ENCODE measurements around the gene GRK3. TPM values are rescaled to one million over a fixed set of nuclear protein-coding genes. Genes with fewer than 3 reads are reported as not detected.

GRK3 gene
- total RNA-seq, 1 donor from 2014 or later, result 34.3 TPM

GRCh38 chr22:25739659-25740344, 175.3 kb downstream of the GRK3 start:
- Histone ChIP-seq H3K4me1 (no peaks in the 10 kb centered on the region), H3K4me3 (no peak overlapping the region), H3K9me3 (no peaks in the 10 kb centered on the region), H3K27ac (no peak overlapping the region), H3K36me3 (no peaks in the 10 kb centered on the region), H3K27me3 (ENCODE audit: low read depth) (peaks cover 9% of the 10 kb centered on the region)
- no peak for TF ChIP-seq CTCF (IDR thresholded peaks at IDR 0.05)
- DNase-seq (no peak), ATAC-seq (no peak)
- intact Hi-C loops (cut with DNase I), result no loop called here

DNA sequence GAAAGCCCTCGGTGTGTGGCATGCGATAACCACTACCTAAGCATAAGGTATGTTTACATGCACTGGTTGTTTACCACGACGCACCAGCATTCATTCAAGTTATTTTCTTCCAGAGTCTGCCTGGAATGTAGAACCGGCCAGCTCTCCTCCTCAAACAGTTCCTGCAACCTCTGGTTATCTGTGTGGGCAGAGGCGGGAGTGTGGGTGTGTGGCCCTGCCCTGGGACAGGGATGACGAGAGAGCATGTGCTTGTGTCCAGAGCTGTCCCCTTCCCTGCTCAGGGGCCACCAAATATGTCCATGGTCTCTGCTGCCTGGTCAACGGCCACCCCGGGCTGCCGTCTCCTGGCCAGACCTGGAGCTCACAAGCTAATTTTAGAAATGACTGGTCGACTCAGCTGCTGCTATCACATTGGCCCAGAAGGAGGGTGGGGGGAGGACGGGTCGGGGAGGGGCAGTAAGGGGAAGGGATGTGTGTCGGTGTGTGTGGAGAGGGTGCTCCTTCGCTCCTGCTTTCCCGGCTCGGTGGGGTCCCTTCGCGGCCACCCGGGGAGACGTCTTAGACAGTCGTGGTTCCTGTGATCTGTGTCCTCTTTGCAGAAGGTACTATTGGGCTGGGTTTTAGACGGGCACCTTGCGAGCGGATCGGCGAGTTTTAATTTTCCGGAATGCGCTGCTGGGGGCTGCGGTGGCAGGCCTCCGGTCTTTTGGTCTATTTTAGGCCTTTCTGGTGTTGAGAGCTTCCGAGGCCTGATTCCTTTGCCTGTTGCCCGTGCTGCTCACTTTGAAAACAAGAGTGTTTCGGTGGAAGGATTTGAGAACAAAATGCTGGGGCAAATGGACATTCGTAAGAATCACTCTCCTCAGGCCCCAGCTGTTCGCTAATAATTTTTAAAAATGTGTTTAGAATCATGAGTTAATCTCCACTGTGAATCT, 177.5 kb downstream of the GRK3 start, which contains the start of gene MYO18B:
TSS of gene MYO18B (plus strand) at position 497 of the 935 bp plus-strand sequence. CDS start 18,905 bp downstream, outside the sequence.
- no peak for TF ChIP-seq CTCF (IDR thresholded peaks at IDR 0.05)
- H3K27me3 ChIP-seq (ENCODE audit: low read depth), result peaks cover 9% of the 10 kb centered on the region
- DNase-seq (no peak), ATAC-seq (no peak)
- H3K9me3 ChIP-seq, result no peaks in the 10 kb centered on the region
- intact Hi-C loops (cut with DNase I), result no loop called here
- no peaks in the 10 kb centered on the region for H3K36me3 ChIP-seq
- no peak within 1 kb of the TSS for H3K4me3 ChIP-seq
- no peak within 1 kb of the TSS for H3K27ac ChIP-seq
- H3K4me1 ChIP-seq, result no peaks in the 10 kb centered on the region

- intact Hi-C loops (cut with DNase I), result no loop called here
- DNase-seq (no peak), ATAC-seq (no peak)
- Histone ChIP-seq H3K9me3 (no peaks in the 10 kb centered on the region), H3K4me3 (no peak overlapping the region), H3K27me3 (ENCODE audit: low read depth) (peaks cover 9% of the 10 kb centered on the region), H3K27ac (no peak overlapping the region), H3K36me3 (no peaks in the 10 kb centered on the region), H3K4me1 (no peaks in the 10 kb centered on the region)
- no peak for TF ChIP-seq CTCF (IDR thresholded peaks at IDR 0.05)
Measured at GRCh38 chr22:25742918-25743708, 178.6 kb downstream of the GRK3 start.

DNA sequence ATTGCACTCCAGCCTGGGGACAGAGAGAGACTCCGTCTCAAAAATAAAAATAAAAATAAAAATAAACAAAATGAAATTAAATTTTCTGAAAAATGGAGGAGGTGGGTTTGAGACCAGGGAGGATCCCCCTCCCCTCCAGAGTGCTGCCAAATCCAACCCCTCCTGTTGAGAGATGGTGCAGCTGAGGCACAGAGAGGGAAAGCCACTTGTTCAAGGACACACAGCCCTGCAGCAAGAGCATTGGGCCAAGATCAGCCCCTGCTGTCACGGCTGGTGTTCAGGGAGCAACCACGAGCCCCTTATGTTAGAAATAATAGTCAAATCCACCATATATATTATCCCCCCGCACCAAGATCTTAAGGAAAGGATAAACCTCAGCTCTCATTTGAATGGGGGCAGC, 180.2 kb downstream of the GRK3 start:
- no peak for DNase-seq

More for the DNA sequence above, 180.2 kb downstream of the GRK3 start:
- H3K4me3 ChIP-seq, result no peak overlapping the region
- intact Hi-C loops (cut with DNase I), result no loop called here
- ATAC-seq, result no peak
- TF ChIP-seq CTCF (IDR thresholded peaks at IDR 0.05), result no peak
- peaks cover 9% of the 10 kb centered on the region for H3K27me3 ChIP-seq (ENCODE audit: low read depth)
- no peaks in the 10 kb centered on the region for H3K36me3 ChIP-seq
- no peak overlapping the region for H3K27ac ChIP-seq
- no peaks in the 10 kb centered on the region for H3K9me3 ChIP-seq
- H3K4me1 ChIP-seq, result no peaks in the 10 kb centered on the region

All from lower lobe of right lung (tissue), 2 donors.